Neuronal stem cell (in vitro differentiated cells): ENCODE results near the gene PLIN5.

Experiments
- DNase-seq: peaks from one replicate; pipeline ENCODE4 v3.0.0-alpha.2; 2013; ENCODE audit warnings: low spot score
- H2AFZ ChIP-seq: one replicate; pipeline ENCODE4 v1.6.1; 2013; ENCODE audit warnings: mild to moderate bottlenecking, low read length, inconsistent platforms
- H2AK5ac ChIP-seq: 2 replicates; pipeline ENCODE4 v1.6.1; 2013; ENCODE audit warnings: low read depth, mild to moderate bottlenecking, inconsistent platforms, low read length, moderate library complexity, mixed read lengths
- H2BK120ac ChIP-seq: 2 replicates; pipeline ENCODE4 v1.6.1; 2013; ENCODE audit warnings: low read depth, mild to moderate bottlenecking, inconsistent platforms, low read length, moderate library complexity, mixed read lengths
- H2BK12ac ChIP-seq: one replicate; pipeline ENCODE4 v1.6.1; 2013; ENCODE audit warnings: low read length, inconsistent platforms
- H2BK15ac ChIP-seq: 2 replicates; pipeline ENCODE4 v1.6.1; 2013; ENCODE audit warnings: mild to moderate bottlenecking, low read length, inconsistent platforms, mixed read lengths
- H2BK5ac ChIP-seq: one replicate; pipeline ENCODE4 v1.6.1; 2013; ENCODE audit warnings: inconsistent platforms, mild to moderate bottlenecking, low read length, moderate library complexity
- H3K14ac ChIP-seq: one replicate; pipeline ENCODE4 v1.6.1; 2013; ENCODE audit warnings: low read length, inconsistent platforms
- H3K18ac ChIP-seq: 2 replicates; pipeline ENCODE4 v1.6.1; 2013; ENCODE audit warnings: low read length, inconsistent platforms
- H3K23ac ChIP-seq: 2 replicates; pipeline ENCODE4 v1.6.1; 2013; ENCODE audit warnings: low read depth, mild to moderate bottlenecking, mixed read lengths, low read length, inconsistent platforms; ENCODE audit not compliant: poor library complexity
- H3K27ac ChIP-seq: replicated peaks from 3 replicates; pipeline ENCODE4 v1.5.1; 2013; ENCODE audit warnings: low read length, inconsistent platforms
- H3K27me3 ChIP-seq, 3 experiments: 2 replicates each; pipeline ENCODE4 v1.6.1; 2013; ENCODE audit warnings: low read length in 3 of 3, mild to moderate bottlenecking in 2 of 3, inconsistent platforms in 1 of 3, low read depth in 1 of 3, mixed read lengths in 1 of 3, moderate library complexity in 1 of 3; ENCODE audit not compliant: control insufficient read depth in 3 of 3, insufficient read depth in 3 of 3
- H3K36me3 ChIP-seq, 2 donors: replicated peaks in 1 of 2; 2 replicates each; pipeline ENCODE4 v1.6.1; 2013; ENCODE audit warnings: low read length in 2 of 2; ENCODE audit not compliant: control insufficient read depth in 2 of 2, insufficient read depth in 2 of 2
- H3K4ac ChIP-seq: 2 replicates; pipeline ENCODE4 v1.6.1; 2013; ENCODE audit warnings: inconsistent platforms, mild to moderate bottlenecking, low read length, moderate library complexity
- H3K4me1 ChIP-seq, 2 donors: 1 replicate in 1 of 2; 2 replicates in 1 of 2; pipeline ENCODE4 v1.6.1; 2013; ENCODE audit warnings: low read length in 2 of 2, low read depth in 1 of 2; ENCODE audit not compliant: control insufficient read depth in 2 of 2, insufficient read depth in 1 of 2
- H3K4me2 ChIP-seq: one replicate; pipeline ENCODE4 v1.6.1; 2013; ENCODE audit warnings: mild to moderate bottlenecking, low read length, inconsistent platforms; ENCODE audit not compliant: insufficient read depth, poor library complexity, severe bottlenecking
- H3K4me3 ChIP-seq, 2 donors: 2 replicates each; pipeline ENCODE4 v1.5.1; 2013; ENCODE audit warnings: low read length in 2 of 2, mild to moderate bottlenecking in 2 of 2, inconsistent platforms in 1 of 2, moderate library complexity in 1 of 2
- H3K79me1 ChIP-seq: one replicate; pipeline ENCODE4 v1.6.1; 2013; ENCODE audit warnings: low read depth, mild to moderate bottlenecking, inconsistent platforms, low read length, moderate library complexity
- H3K9ac ChIP-seq: one replicate; pipeline ENCODE4 v1.6.1; 2013; ENCODE audit warnings: mild to moderate bottlenecking, low read depth, low read length, inconsistent platforms; ENCODE audit not compliant: poor library complexity
- H3K9me3 ChIP-seq, 2 donors: replicated peaks in 1 of 2; 2 replicates each; pipeline versions ENCODE3 to v1.6.1; 2013; ENCODE audit warnings: low read length in 2 of 2, mild to moderate bottlenecking in 2 of 2, inconsistent platforms in 1 of 2, low read depth in 1 of 2, mixed read lengths in 1 of 2, moderate library complexity in 1 of 2; ENCODE audit not compliant: control insufficient read depth in 2 of 2, insufficient read depth in 1 of 2
- H4K8ac ChIP-seq: one replicate; pipeline ENCODE4 v1.6.1; 2013; ENCODE audit warnings: low read depth, mild to moderate bottlenecking, inconsistent platforms, low read length, moderate library complexity
- H4K91ac ChIP-seq: one replicate; pipeline ENCODE4 v1.6.1; 2013; ENCODE audit warnings: low read length, low read depth, mild to moderate bottlenecking, inconsistent platforms; ENCODE audit not compliant: poor library complexity
- WGBS, 2 donors: extraction: QIAGEN DNeasy Blood & Tissue Kit; methylation state at CpG; one replicate each; pipeline ENCODE4 v1.1.7; 2013; ENCODE audit warnings: missing lambda C conversion rate in 2 of 2, mixed read lengths in 1 of 2; ENCODE audit not compliant: insufficient read length in 2 of 2, insufficient replicate concordance in 1 of 2; ENCODE audit errors: extremely low coverage in 2 of 2; 5-methylcytosine and 5-hydroxymethylcytosine counted together

PLIN5 gene

GRCh38 chr19:4539693-4540581 lies 4.9 kb upstream of the PLIN5 start, which contains the start of gene LRG1:
Gene LRG1 (minus strand): TSS chr19:4540036. CDS start chr19:4540013, 23 bp downstream.
- Histone ChIP-seq H3K4me3 (no peak within 1 kb of the TSS), H3K23ac (no peak within 1 kb of the TSS), H3K79me1 (no peaks in the 10 kb centered on the region), H3K9ac (no peak within 1 kb of the TSS), H4K8ac (no peak within 1 kb of the TSS), H3K18ac (peak within 1 kb of the TSS; percentile 41), H2BK120ac (no peak within 1 kb of the TSS), H2BK12ac (no peak within 1 kb of the TSS), H4K91ac (no peak within 1 kb of the TSS), H3K27ac (no peak within 1 kb of the TSS), H3K36me3 (no peaks in the 10 kb centered on the region), H3K9me3 (peaks cover 0 to 3% of the 10 kb centered on the region in 2 donors), H2BK15ac (no peak within 1 kb of the TSS), H2AFZ (no peak within 1 kb of the TSS), H2BK5ac (no peak within 1 kb of the TSS), H3K14ac (no peak within 1 kb of the TSS), H3K4me1 (peaks cover 4 to 9% of the 10 kb centered on the region in 2 donors), H3K4me2 (no peak within 1 kb of the TSS), H3K27me3 (peaks cover 0 to 5% (median 0%) of the 10 kb centered on the region in 3 experiments), H3K4ac (no peak within 1 kb of the TSS), H2AK5ac (no peak within 1 kb of the TSS)
- WGBS, 2 donors: no CpG with 5 or more reads among the region's 14 CpGs
- DNase-seq: no peak

GRCh38 chr19:4539169-4539692 lies 4.2 kb upstream of the PLIN5 start:
- no peak overlapping the region for H2BK120ac ChIP-seq
- H2BK12ac ChIP-seq: no peak overlapping the region
- H4K91ac ChIP-seq: no peak overlapping the region
- no peak overlapping the region for H3K14ac ChIP-seq
- H3K27ac ChIP-seq: no peak overlapping the region
- no peak overlapping the region for H3K18ac ChIP-seq
- H3K9me3 ChIP-seq: peaks cover 0 to 3% of the 10 kb centered on the region in 2 donors
- WGBS, 2 donors: no CpG with 5 or more reads among the region's 3 CpGs
- H3K4me2 ChIP-seq: no peak overlapping the region
- no peak overlapping the region for H4K8ac ChIP-seq
- H3K79me1 ChIP-seq: no peaks in the 10 kb centered on the region
- peaks cover 0 to 7% (median under 1%) of the 10 kb centered on the region in 3 experiments for H3K27me3 ChIP-seq
- no peak overlapping the region for H3K4me3 ChIP-seq
- no peak overlapping the region for H2AFZ ChIP-seq
- peaks cover 8 to 13% of the 10 kb centered on the region in 2 donors for H3K4me1 ChIP-seq
- H3K36me3 ChIP-seq: no peaks in the 10 kb centered on the region
- no peak for DNase-seq
- H2BK5ac ChIP-seq: no peak overlapping the region
- no peak overlapping the region for H3K4ac ChIP-seq
- H3K23ac ChIP-seq: no peak overlapping the region
- no peak overlapping the region for H2BK15ac ChIP-seq
- no peak overlapping the region for H2AK5ac ChIP-seq
- no peak overlapping the region for H3K9ac ChIP-seq

GRCh38 chr19:4538601-4538954 lies 3.6 kb upstream of the PLIN5 start:
- Histone ChIP-seq H3K14ac (no peak overlapping the region), H3K18ac (peak overlapping the region; percentile 55), H3K27me3 (peaks cover 0 to 7% (median 5%) of the 10 kb centered on the region in 3 experiments), H2BK5ac (no peak overlapping the region), H3K4me2 (no peak overlapping the region), H3K9me3 (peaks cover 0 to 3% of the 10 kb centered on the region in 2 donors), H3K23ac (no peak overlapping the region), H4K8ac (no peak overlapping the region), H3K9ac (no peak overlapping the region), H3K4me1 (peaks cover 8 to 13% of the 10 kb centered on the region in 2 donors), H3K36me3 (no peaks in the 10 kb centered on the region), H2BK15ac (no peak overlapping the region), H2BK120ac (no peak overlapping the region), H3K4ac (no peak overlapping the region), H2BK12ac (peak overlapping the region; percentile 30), H3K79me1 (no peaks in the 10 kb centered on the region), H3K27ac (no peak overlapping the region), H2AK5ac (peak overlapping the region; percentile 54), H2AFZ (no peak overlapping the region), H3K4me3 (no peak overlapping the region), H4K91ac (no peak overlapping the region)
- no peak for DNase-seq
- no CpG with 5 or more reads among the region's 13 CpGs for WGBS, 2 donors

- peak overlapping the region; percentile 16 for H3K9ac ChIP-seq
- H2AK5ac ChIP-seq: peak overlapping the region; percentile 54
- WGBS, 2 donors: no CpG with 5 or more reads among the region's 27 CpGs
- H2BK120ac ChIP-seq: no peak overlapping the region
- H3K14ac ChIP-seq: no peak overlapping the region
- H3K18ac ChIP-seq: peak overlapping the region; percentile 49
- peak overlapping the region; percentile 10 for H3K4ac ChIP-seq
- no peak overlapping the region for H3K23ac ChIP-seq
- peaks cover 8 to 13% of the 10 kb centered on the region in 2 donors for H3K4me1 ChIP-seq
- DNase-seq: no peak
- H3K27me3 ChIP-seq: peaks cover 0 to 7% (median 5%) of the 10 kb centered on the region in 3 experiments
- no peak overlapping the region for H2AFZ ChIP-seq
- H2BK15ac ChIP-seq: no peak overlapping the region
- no peak overlapping the region for H4K91ac ChIP-seq
- H3K36me3 ChIP-seq: no peaks in the 10 kb centered on the region
- no peak overlapping the region for H3K4me2 ChIP-seq
- H3K79me1 ChIP-seq: no peaks in the 10 kb centered on the region
- H4K8ac ChIP-seq: no peak overlapping the region
- H2BK12ac ChIP-seq: peak overlapping the region; percentile 30
- H3K27ac ChIP-seq: no peak overlapping the region
- peak overlapping the region; percentile 8 for H2BK5ac ChIP-seq
- peaks cover 0 to 3% of the 10 kb centered on the region in 2 donors for H3K9me3 ChIP-seq
- no peak overlapping the region for H3K4me3 ChIP-seq
Measured at GRCh38 chr19:4537953-4538600, 3.1 kb upstream of the PLIN5 start.
